ENCODE data around the gene CTBS. TPM values are rescaled to one million over a fixed set of nuclear protein-coding genes. Genes with fewer than 3 reads are reported as not detected.

CTBS gene
- total and polyA plus RNA-seq, 2 of the 8 experiments (the other 6 are each of a cell fraction or from before 2014, with no cell fraction given): 3.3 to 4.1 TPM

DNA sequence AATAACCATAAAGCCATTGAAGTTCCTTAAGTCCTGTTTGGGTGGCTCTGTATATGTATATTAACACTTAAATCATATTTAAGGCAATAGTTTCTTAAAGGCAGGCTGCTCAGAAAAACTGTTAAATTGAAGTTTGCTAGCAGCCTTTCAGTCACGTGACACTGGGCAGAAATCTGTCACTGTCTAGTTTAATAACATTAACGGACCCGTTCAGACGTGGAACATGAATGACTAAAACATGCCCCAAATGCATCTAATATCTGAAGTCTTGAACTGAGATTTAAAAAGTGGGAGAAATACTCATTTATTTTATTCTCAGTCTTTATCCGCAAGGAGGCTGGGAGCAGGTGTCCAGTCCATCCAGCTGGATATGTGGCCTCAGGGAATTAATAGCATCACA, 71.3 kb downstream of the CTBS start (continued):
- TF ChIP-seq NANOG (IDR thresholded peaks at IDR 0.05; ENCODE audit: insufficient read depth, low read depth, low read length, poor library complexity, severe bottlenecking): no peak
- TF ChIP-seq, protein P1, sequence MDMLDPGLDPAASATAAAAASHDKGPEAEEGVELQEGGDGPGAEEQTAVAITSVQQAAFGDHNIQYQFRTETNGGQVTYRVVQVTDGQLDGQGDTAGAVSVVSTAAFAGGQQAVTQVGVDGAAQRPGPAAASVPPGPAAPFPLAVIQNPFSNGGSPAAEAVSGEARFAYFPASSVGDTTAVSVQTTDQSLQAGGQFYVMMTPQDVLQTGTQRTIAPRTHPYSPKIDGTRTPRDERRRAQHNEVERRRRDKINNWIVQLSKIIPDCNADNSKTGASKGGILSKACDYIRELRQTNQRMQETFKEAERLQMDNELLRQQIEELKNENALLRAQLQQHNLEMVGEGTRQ (IDR thresholded peaks at IDR 0.05; ENCODE audit: low read length): no peak
- no peak for TF ChIP-seq CEBPB (IDR thresholded peaks at IDR 0.05; ENCODE audit: low read depth, low read length)
- no peak for TF ChIP-seq SP2 (IDR thresholded peaks at IDR 0.05; ENCODE audit: low read length)
- TF ChIP-seq TCF12 (IDR thresholded peaks at IDR 0.05; ENCODE audit: low read depth, low read length): no peak
- no peak for TF ChIP-seq BCL11A (IDR thresholded peaks at IDR 0.05; ENCODE audit: low read depth in 2 of 2, low read length in 2 of 2)
- no peak for TF ChIP-seq BACH1 (IDR thresholded peaks at IDR 0.05; ENCODE audit: low read length)
- no peak for TF ChIP-seq RAD21 (IDR thresholded peaks at IDR 0.05 in 1 of 2, conservative IDR thresholded peaks at IDR 0.05 in 1 of 2; ENCODE audit: low read depth in 2 of 2, low read length in 2 of 2)

Other genes starting within 250 kb of the CTBS start
- gene DNASE2B, start 176.0 kb downstream of the CTBS start, total RNA-seq (2021; fragmentation: NEBNext Ultra II Directional; extraction: Animal tissue kit (Norgen Biotek cat#: 25700)): not detected in 2 replicates
- not detected in 2 replicates for gene DNASE2B, start 176.0 kb downstream of the CTBS start, polyA plus RNA-seq (2011; rRNA removed)
- gene RPF1, start 95.2 kb downstream of the CTBS start, total RNA-seq (2021; fragmentation: NEBNext Ultra II Directional; extraction: Animal tissue kit (Norgen Biotek cat#: 25700)): 41.8 and 42.4 TPM in 2 replicates
- 10.4 and 18.7 TPM in 2 replicates for gene RPF1, start 95.2 kb downstream of the CTBS start, polyA plus RNA-seq (2011; rRNA removed)
- 1.1 TPM in 2 replicates for gene SPATA1, start 68.1 kb downstream of the CTBS start, total RNA-seq (2021; fragmentation: NEBNext Ultra II Directional; extraction: Animal tissue kit (Norgen Biotek cat#: 25700))
- 0.51 TPM in 1 of 2 replicates, not detected in the other for gene SPATA1, start 68.1 kb downstream of the CTBS start, polyA plus RNA-seq (2011; rRNA removed)
- 94.0 and 109 TPM in 2 replicates for gene GNG5, start 67.9 kb downstream of the CTBS start, total RNA-seq (2021; fragmentation: NEBNext Ultra II Directional; extraction: Animal tissue kit (Norgen Biotek cat#: 25700))
- 89.8 and 104 TPM in 2 replicates for gene GNG5, start 67.9 kb downstream of the CTBS start, polyA plus RNA-seq (2011; rRNA removed)
- gene SSX2IP, start 116.0 kb upstream of the CTBS start, total RNA-seq (2021; fragmentation: NEBNext Ultra II Directional; extraction: Animal tissue kit (Norgen Biotek cat#: 25700)): 29.2 and 31.3 TPM in 2 replicates
- gene SSX2IP, start 116.0 kb upstream of the CTBS start, polyA plus RNA-seq (2011; rRNA removed): 2.2 and 4.0 TPM in 2 replicates

Data from H1 (cell line).